AG04449 (cell line): Measurements from ENCODE around the gene CDC73.
A peak's percentile ranks its signal among the peaks of the same experiment; 100 is the strongest.

Experiments used
- CTCF ChIA-PET: fragments of 350-600 bp; formaldehyde crosslinking; extraction: SDS; loops from one replicate; lab custom pipeline; 2021; ENCODE audit warnings: antibody characterized with exemption; lab: Yijun Ruan, JAX
- POLR2A ChIA-PET: fragments of 400-600, 350-600 bp; formaldehyde crosslinking; extraction: SDS; loops from one replicate; lab custom pipeline; 2020; ENCODE audit warnings: antibody characterized with exemption, inconsistent platforms; lab: Yijun Ruan, JAX
- DNase-seq: peaks from one replicate; pipeline ENCODE4 v3.0.0-alpha.2; 2010; ENCODE audit warnings: low read depth, low spot score
- H3K4me3 ChIP-seq: 2 replicates; pipeline ENCODE4 v1.5.1; 2011; ENCODE audit warnings: low read depth, mild to moderate bottlenecking, control low read depth, low read length
- TF ChIP-seq, protein P1 (sequence below): IDR thresholded peaks from one replicate; pipeline ENCODE4 v1.5.1; 2011; ENCODE audit warnings: mild to moderate bottlenecking, moderate library complexity, low read length, control low read depth, inconsistent platforms; ENCODE audit not compliant: insufficient read depth; ENCODE audit errors: missing control alignments

Gene CDC73

DNA sequence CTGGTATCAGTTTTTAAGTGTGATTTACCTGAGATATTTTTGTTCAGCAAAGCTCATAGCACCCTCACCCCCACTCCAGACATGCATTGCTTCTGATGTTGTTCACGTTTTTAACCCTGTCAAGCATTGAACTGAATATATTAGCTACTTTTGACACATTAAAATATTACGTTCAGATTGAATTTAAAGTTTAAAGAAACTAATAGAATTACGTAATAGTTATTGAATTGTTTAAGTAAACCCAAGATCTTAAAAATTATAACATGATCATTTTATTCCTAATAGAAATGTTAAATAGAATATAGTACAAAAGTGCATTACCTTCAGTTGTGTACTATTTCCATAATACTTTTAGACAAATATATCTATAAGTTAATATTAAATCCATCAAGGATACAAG lies 35.5 kb upstream of the CDC73 start:
- POLR2A ChIA-PET: no interaction called here
- TF ChIP-seq, protein P1, sequence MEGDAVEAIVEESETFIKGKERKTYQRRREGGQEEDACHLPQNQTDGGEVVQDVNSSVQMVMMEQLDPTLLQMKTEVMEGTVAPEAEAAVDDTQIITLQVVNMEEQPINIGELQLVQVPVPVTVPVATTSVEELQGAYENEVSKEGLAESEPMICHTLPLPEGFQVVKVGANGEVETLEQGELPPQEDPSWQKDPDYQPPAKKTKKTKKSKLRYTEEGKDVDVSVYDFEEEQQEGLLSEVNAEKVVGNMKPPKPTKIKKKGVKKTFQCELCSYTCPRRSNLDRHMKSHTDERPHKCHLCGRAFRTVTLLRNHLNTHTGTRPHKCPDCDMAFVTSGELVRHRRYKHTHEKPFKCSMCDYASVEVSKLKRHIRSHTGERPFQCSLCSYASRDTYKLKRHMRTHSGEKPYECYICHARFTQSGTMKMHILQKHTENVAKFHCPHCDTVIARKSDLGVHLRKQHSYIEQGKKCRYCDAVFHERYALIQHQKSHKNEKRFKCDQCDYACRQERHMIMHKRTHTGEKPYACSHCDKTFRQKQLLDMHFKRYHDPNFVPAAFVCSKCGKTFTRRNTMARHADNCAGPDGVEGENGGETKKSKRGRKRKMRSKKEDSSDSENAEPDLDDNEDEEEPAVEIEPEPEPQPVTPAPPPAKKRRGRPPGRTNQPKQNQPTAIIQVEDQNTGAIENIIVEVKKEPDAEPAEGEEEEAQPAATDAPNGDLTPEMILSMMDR: no peak
- CTCF ChIA-PET: interaction anchor here (0.8 kb wide), 1 partner anchor 16 kb away, joined by 3 read pairs; no protein-coding TSS in a partner anchor
- H3K4me3 ChIP-seq: no peak overlapping the region
- DNase-seq: no peak

DNA sequence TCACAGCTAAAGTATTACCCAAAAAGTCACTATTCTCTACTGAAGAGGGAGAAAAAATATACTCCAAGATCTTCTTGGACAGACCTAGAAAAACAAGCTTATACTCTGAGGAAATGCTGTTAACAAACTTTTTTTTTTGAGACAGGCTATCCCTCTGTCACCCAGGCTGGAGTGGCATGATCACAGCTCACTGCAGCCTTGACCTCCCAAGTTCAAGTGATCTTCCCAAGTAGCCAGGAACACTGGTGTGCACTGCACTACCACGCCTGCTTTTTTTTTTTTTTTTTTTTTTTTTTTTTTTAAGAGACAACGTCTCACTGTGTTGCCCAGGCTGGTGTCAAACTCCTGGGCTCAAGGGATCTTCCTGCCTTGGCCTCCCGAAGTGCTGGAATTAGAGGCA lies 33.9 kb upstream of the CDC73 start:
- no peak for DNase-seq
- ChIA-PET POLR2A (no interaction called here), CTCF (no interaction called here)
- H3K4me3 ChIP-seq: no peak overlapping the region
- TF ChIP-seq, protein P1: no peak

- H3K4me3 ChIP-seq: no peak overlapping the region
- ChIA-PET POLR2A (no interaction called here), CTCF (no interaction called here)
- DNase-seq: no peak
- TF ChIP-seq, protein P1: no peak
These were observed 31.0 kb upstream of the CDC73 start for GRCh38 chr1:193090865-193091264.

- TF ChIP-seq, protein P1: no peak
- ChIA-PET POLR2A (no interaction called here), CTCF (interaction anchor here (1.5 kb wide), 1 partner anchor 10 kb away, joined by 5 read pairs; the partner anchor contains the start of gene GLRX2)
These were observed 27.7 kb upstream of the CDC73 start for GRCh38 chr1:193094112-193094511.

DNA sequence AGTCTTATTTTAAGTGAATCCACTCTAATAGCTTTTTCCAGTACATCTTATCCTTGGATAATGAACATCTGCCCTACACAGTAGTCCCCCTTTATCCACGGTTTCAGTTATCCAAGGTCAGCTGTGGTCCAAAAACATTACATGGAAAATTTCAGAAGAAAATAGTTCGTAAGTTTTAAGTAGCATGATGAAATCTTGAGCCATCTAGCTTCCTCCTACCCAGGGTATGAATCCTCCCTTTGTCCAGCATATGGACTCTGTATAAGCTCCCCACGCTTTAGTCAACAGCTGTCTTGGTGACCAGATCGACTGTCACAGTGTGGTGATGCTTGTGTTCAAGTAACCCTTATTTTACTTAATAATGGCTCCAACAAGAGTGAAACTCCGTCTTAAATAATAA lies 19.2 kb upstream of the CDC73 start:
- TF ChIP-seq, protein P1: no peak
- no peak overlapping the region for H3K4me3 ChIP-seq
- no peak for DNase-seq
- ChIA-PET CTCF (interaction anchor here (1.3 to 11.6 kb wide), 2 partner anchors 11 to 19 kb away, joined by 5 to 78 read pairs; partner anchors contain the start of gene CDC73), POLR2A (no interaction called here)

More at GRCh38 chr1:193094112-193094511, 27.7 kb upstream of the CDC73 start:
- DNase-seq: no peak
- H3K4me3 ChIP-seq: no peak overlapping the region

GRCh38 chr1:193103759-193104501 lies 17.9 kb upstream of the CDC73 start:
- TF ChIP-seq, protein P1: no peak
- ChIA-PET POLR2A (interaction anchor here (0.6 to 2.2 kb wide), 4 partner anchors 12 to 52 kb away, joined by 3 to 24 read pairs (median 12); partner anchors contain the start of genes CDC73, RO60 and UCHL5), CTCF (interaction anchor here (0.6 to 11.6 kb wide), 6 partner anchors 9 to 623 kb away, joined by 3 to 78 read pairs (median 4); partner anchors contain the start of gene CDC73)
- peak overlapping the region; percentile 75 for H3K4me3 ChIP-seq
- DNase-seq: no peak
